Fibroblast of pulmonary artery (primary cell): Measurements from ENCODE around the gene LMX1B.

Experiments
- DNase-seq: peaks from one replicate; pipeline ENCODE4 v3.0.0-alpha.2; 2010; ENCODE audit warnings: low read depth
- H3K4me3 ChIP-seq: replicated peaks from 2 replicates; pipeline ENCODE4 v1.5.1; 2011; ENCODE audit warnings: low read depth, mild to moderate bottlenecking, control low read depth, low read length, moderate library complexity
- CTCF ChIP-seq: IDR thresholded peaks from 2 replicates; pipeline ENCODE4 v1.5.1; 2011; ENCODE audit warnings: mild to moderate bottlenecking, control low read depth, low read length, inconsistent platforms; ENCODE audit errors: missing control alignments

Gene LMX1B

GRCh38 chr9:126626127-126626925 lies 12.6 kb downstream of the LMX1B start:
- DNase-seq, result no peak
- no peak overlapping the region for H3K4me3 ChIP-seq
- no peak for TF ChIP-seq CTCF

- no peak for TF ChIP-seq CTCF
- no peak for DNase-seq
- no peak overlapping the region for H3K4me3 ChIP-seq
Observed at GRCh38 chr9:126626926-126627233, 13.2 kb downstream of the LMX1B start.

- no peak overlapping the region for H3K4me3 ChIP-seq
- TF ChIP-seq CTCF, result no peak
- DNase-seq, result no peak
Observed at GRCh38 chr9:126628146-126628545, 14.4 kb downstream of the LMX1B start.

- no peak overlapping the region for H3K4me3 ChIP-seq
- no peak for TF ChIP-seq CTCF
Observed at GRCh38 chr9:126628969-126629674, 15.4 kb downstream of the LMX1B start.

GRCh38 chr9:126630458-126631237 lies 16.9 kb downstream of the LMX1B start:
- no peak overlapping the region for H3K4me3 ChIP-seq
- TF ChIP-seq CTCF, result no peak
- no peak for DNase-seq

More at GRCh38 chr9:126628969-126629674, 15.4 kb downstream of the LMX1B start:
- DNase-seq, result no peak

- H3K4me3 ChIP-seq, result no peak overlapping the region
- TF ChIP-seq CTCF, result no peak
- DNase-seq, result no peak
Observed at GRCh38 chr9:126631254-126631653, 17.5 kb downstream of the LMX1B start.
